Activated CD8-positive, alpha-beta memory T cell treated with anti-CD3 and anti-CD28 coated beads, Interleukin-2, amount 50 U/mL, for 1 hour (primary cell): ENCODE measurements around the gene TCEANC2.

ENCODE experiments used
- DNase-seq: peaks from one replicate; pipeline ENCODE4 v3.0.0-alpha.2; 2020; ENCODE audit errors: extremely low read depth

TCEANC2 gene

GRCh38 chr1:54136269-54136896 is 83.0 kb downstream of the TCEANC2 start:
- DNase-seq = no peak

DNA sequence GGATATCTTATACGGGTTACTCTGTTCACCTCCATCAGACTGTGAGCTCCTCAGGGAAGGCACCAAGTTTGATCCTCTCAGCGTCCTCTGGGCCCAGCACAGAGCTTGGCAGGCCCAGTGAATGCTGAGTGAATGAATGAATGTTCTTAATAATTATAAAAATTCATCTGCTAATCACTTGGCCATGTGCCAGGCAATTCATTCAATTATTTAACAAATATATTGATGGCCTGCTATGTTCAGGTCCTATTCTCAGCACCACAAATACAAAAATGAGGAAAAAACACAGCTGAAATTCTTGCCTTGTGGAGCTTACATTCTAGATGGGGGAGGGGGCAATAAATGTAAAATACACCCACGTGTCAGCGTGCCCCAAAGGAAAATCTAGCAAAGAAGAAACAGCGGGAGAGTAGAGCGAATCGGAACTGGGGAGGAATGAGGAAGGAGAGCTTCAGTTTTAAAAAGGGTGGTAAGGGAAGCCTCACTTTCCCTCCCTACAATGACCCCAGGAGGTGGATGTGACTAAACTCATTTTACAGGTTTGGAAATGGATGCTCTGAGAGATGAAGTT is 83.6 kb downstream of the TCEANC2 start:
- DNase-seq = no peak

GRCh38 chr1:54137534-54138061 is 84.2 kb downstream of the TCEANC2 start:
- DNase-seq = no peak

GRCh38 chr1:54138994-54139393 is 85.6 kb downstream of the TCEANC2 start:
- DNase-seq = no peak

DNA sequence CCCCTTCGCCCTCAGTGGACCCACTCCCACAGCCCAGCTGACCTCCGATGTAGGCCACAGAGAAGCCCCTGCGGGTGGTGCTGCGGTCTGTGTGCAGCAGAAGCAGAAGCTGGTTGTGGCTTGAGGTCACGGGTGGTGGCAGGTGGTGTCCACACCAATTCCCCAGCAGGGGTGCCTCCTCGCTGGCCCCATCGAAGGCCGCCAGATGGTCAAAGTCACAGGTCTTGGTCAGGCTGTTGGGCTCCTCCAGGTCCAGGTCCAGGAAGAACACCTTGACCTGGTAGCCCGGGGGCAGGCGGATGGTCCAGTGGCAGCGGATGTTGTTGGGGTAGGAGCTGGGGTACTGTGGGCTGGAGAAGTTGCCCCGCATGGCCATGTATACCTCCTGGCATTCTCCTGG is 86.3 kb downstream of the TCEANC2 start:
- DNase-seq = no peak

- DNase-seq = no peak
These were observed 88.9 kb downstream of the TCEANC2 start for GRCh38 chr1:54142146-54142900.

- no peak for DNase-seq
These were observed 91.0 kb downstream of the TCEANC2 start for GRCh38 chr1:54144366-54144765.

GRCh38 chr1:54149734-54150133 is 96.3 kb downstream of the TCEANC2 start:
- DNase-seq = no peak

DNA sequence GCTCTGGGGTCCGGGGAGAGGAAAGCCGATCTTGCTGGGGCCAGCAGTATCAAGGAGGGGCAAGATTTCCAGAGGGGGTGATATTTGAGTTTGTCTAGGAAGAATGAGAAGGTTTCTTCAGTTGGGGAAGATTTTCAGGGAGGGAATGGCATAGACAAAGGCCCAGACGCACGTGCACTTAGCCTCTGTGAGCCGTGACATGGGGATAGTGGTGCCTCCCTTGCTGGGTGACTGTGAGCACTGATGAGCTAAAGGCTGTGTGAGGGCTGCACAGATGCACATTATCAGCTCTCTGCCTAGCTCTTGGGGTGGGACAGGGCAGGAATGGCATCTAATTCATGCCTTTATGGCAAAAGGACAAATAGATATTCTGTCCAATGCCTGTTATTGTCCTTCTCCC is 97.6 kb downstream of the TCEANC2 start:
- no peak for DNase-seq

DNA sequence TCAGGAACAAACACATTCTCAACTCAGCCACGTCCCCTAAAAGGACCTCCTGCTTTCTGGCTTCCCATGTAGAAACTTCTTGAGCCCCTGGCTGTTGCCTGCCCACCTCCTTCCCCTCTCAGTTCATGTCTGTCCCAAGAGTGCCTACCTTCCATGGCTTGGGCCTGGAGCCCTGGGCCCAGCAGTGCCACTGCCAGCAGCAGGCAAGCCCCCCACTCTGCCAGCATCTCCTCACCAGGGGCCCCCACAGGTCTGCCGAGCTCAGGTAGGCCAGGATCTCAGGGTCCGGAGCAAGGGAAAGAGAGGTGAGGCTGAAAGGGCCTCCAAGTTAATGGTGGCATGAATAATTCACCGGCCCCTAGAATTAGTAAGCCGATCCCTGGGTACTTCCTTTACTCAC is 99.3 kb downstream of the TCEANC2 start, which contains the start of gene CDCP2:
TSS of gene CDCP2 (minus strand) at position 305 of the 400 bp plus-strand sequence. CDS start at position 227, 78 bp downstream.
- no peak for DNase-seq

GRCh38 chr1:54153535-54154439 is 100.4 kb downstream of the TCEANC2 start:
- DNase-seq = no peak
